Transverse colon (tissue), 3 donors: ENCODE measurements around the gene CNTN4.

Experiments used
- EP300 ChIP-seq: sonication (generic); formaldehyde crosslinking; IDR thresholded peaks from one replicate; pipeline ENCODE4 v1.6.1; 2017; ENCODE audit warnings: antibody characterized with exemption, low read depth
- POLR2A ChIP-seq: fragments of 450-650 bp; IDR thresholded peaks from one replicate; pipeline ENCODE4 v1.6.1; 2016; ENCODE audit warnings: antibody characterized with exemption, mild to moderate bottlenecking, moderate library complexity
- TF ChIP-seq, protein P1 (sequence below), 5 experiments: fragments of 200-600 bp in 3 of 5; fragments of 450-650 bp in 2 of 5; sonication (generic) in 3 of 5; IDR thresholded peaks; 1 replicate in 2 of 5; 2 replicates in 3 of 5; pipeline ENCODE4 v1.5.1; 2016 to 2017; ENCODE audit warnings: antibody characterized with exemption in 5 of 5, inconsistent platforms in 3 of 5, mild to moderate bottlenecking in 2 of 5, moderate library complexity in 1 of 5

DNA sequence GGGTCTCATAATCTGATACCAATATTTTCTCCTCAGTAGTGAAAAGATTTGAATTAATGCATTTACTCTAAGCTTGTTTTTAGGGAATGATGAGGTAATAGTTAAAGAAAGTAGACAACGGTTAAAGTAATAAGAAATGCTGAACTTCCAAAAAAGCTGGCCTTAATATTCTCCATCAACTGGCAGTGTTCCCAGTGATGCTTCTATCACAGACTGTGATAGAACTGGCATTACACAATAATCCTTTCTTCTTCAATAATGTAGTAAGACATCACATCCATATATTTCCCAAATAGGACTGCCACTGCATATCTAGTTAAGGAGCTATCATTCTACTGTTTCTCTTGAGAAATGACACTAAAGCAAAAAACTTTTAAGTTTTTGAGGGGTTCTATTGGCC, 822.8 kb downstream of the CNTN4 start:
- TF ChIP-seq POLR2A (no peak), EP300 (no peak)
- TF ChIP-seq, protein P1, sequence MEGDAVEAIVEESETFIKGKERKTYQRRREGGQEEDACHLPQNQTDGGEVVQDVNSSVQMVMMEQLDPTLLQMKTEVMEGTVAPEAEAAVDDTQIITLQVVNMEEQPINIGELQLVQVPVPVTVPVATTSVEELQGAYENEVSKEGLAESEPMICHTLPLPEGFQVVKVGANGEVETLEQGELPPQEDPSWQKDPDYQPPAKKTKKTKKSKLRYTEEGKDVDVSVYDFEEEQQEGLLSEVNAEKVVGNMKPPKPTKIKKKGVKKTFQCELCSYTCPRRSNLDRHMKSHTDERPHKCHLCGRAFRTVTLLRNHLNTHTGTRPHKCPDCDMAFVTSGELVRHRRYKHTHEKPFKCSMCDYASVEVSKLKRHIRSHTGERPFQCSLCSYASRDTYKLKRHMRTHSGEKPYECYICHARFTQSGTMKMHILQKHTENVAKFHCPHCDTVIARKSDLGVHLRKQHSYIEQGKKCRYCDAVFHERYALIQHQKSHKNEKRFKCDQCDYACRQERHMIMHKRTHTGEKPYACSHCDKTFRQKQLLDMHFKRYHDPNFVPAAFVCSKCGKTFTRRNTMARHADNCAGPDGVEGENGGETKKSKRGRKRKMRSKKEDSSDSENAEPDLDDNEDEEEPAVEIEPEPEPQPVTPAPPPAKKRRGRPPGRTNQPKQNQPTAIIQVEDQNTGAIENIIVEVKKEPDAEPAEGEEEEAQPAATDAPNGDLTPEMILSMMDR (IDR thresholded peaks at IDR 0.05), result no peak
